Amniotic epithelial cell (primary cell): ENCODE results near the gene RNF213.
"Not testable (repeated sequence)": the region's sequence is repeated elsewhere in the genome, so short reads cannot be mapped to it uniquely, and the experiment has no call there.

Source experiments
- DNase-seq: peaks from one replicate; pipeline ENCODE4 v3.0.0-alpha.2; 2010; ENCODE audit warnings: low read depth

The RNF213 gene

GRCh38 chr17:80320496-80320895, 59.8 kb downstream of the RNF213 start:
- DNase-seq = no peak

- DNase-seq = no peak
Observed at GRCh38 chr17:80322864-80323263, 62.2 kb downstream of the RNF213 start.

GRCh38 chr17:80323982-80324381, 63.3 kb downstream of the RNF213 start:
- DNase-seq = no peak

- no peak for DNase-seq
Observed at GRCh38 chr17:80327518-80327917, 66.9 kb downstream of the RNF213 start.

- no peak for DNase-seq
Observed at GRCh38 chr17:80328634-80329380, 68.2 kb downstream of the RNF213 start.

GRCh38 chr17:80329421-80329820, 68.8 kb downstream of the RNF213 start:
- not testable (repeated sequence) for DNase-seq

GRCh38 chr17:80330276-80330675, 69.6 kb downstream of the RNF213 start:
- no peak for DNase-seq

- not testable (repeated sequence) for DNase-seq
Observed at GRCh38 chr17:80330938-80331337, 70.3 kb downstream of the RNF213 start.

GRCh38 chr17:80331820-80332219, 71.2 kb downstream of the RNF213 start:
- DNase-seq = no peak

- DNase-seq = no peak
Observed at GRCh38 chr17:80337195-80337895, 76.7 kb downstream of the RNF213 start.

- DNase-seq = no peak
Observed at GRCh38 chr17:80339118-80339517, 78.5 kb downstream of the RNF213 start.

- no peak for DNase-seq
Observed at GRCh38 chr17:80339731-80340456, 79.2 kb downstream of the RNF213 start.

GRCh38 chr17:80345321-80345720, 84.7 kb downstream of the RNF213 start:
- DNase-seq = no peak

GRCh38 chr17:80345841-80346497, 85.3 kb downstream of the RNF213 start:
- no peak for DNase-seq

GRCh38 chr17:80346498-80347275, 86.0 kb downstream of the RNF213 start:
- DNase-seq = no peak

GRCh38 chr17:80347536-80347935, 86.9 kb downstream of the RNF213 start:
- DNase-seq = no peak

- DNase-seq = no peak
Observed at GRCh38 chr17:80347948-80348351, 87.3 kb downstream of the RNF213 start.

GRCh38 chr17:80348551-80349150, 88.0 kb downstream of the RNF213 start:
- no peak for DNase-seq

GRCh38 chr17:80349151-80349651, 88.5 kb downstream of the RNF213 start:
- DNase-seq = no peak

- DNase-seq = no peak
Observed at GRCh38 chr17:80349751-80350150, 89.1 kb downstream of the RNF213 start.
